Fibroblast of the aortic adventitia (primary cell): ENCODE results near the gene KNDC1. TPM values are rescaled to one million over a fixed set of nuclear protein-coding genes. Genes with fewer than 3 reads are reported as not detected.

ENCODE experiments used
- DNase-seq: peaks from one replicate; pipeline ENCODE4 v3.0.0-alpha.2; 2010; ENCODE audit warnings: low read depth
- H3K4me3 ChIP-seq: 2 replicates; pipeline ENCODE4 v1.5.1; 2011; ENCODE audit warnings: low read depth, mild to moderate bottlenecking, control low read depth, low read length, moderate library complexity
- CTCF ChIP-seq: IDR thresholded peaks from 2 replicates; pipeline ENCODE4 v1.5.1; 2011; ENCODE audit warnings: mild to moderate bottlenecking, low read length, control low read depth, inconsistent platforms; ENCODE audit not compliant: insufficient read depth
- total RNA-seq: library from RNA; depleted of rRNA; stranded (reverse); fragments of >200 nt; gene quantifications from 2 replicates; pipeline ENCODE4 v1.2.3, GENCODE V29; 2012; ENCODE audit warnings: low replicate concordance

Gene KNDC1
- total RNA-seq, 1 donor, result under 0.01 TPM

GRCh38 chr10:133235265-133235855 lies 75.3 kb downstream of the KNDC1 start:
- no peak overlapping the region for H3K4me3 ChIP-seq
- no peak for DNase-seq
- no peak for TF ChIP-seq CTCF

GRCh38 chr10:133235932-133236331 lies 75.9 kb downstream of the KNDC1 start:
- DNase-seq, result no peak
- TF ChIP-seq CTCF, result no peak
- H3K4me3 ChIP-seq, result no peak overlapping the region

GRCh38 chr10:133236401-133237240 lies 76.6 kb downstream of the KNDC1 start:
- no peak for TF ChIP-seq CTCF
- no peak overlapping the region for H3K4me3 ChIP-seq
- no peak for DNase-seq

- H3K4me3 ChIP-seq, result no peak overlapping the region
- TF ChIP-seq CTCF, result no peak
- DNase-seq, result no peak
Observed at GRCh38 chr10:133237241-133237587, 77.2 kb downstream of the KNDC1 start.

GRCh38 chr10:133237588-133238465 lies 77.8 kb downstream of the KNDC1 start, which contains the start of gene VENTX:
VENTX (plus strand) TSS chr10:133237855; CDS start chr10:133237915, 60 bp downstream.
- TF ChIP-seq CTCF, result no peak
- no peak for DNase-seq
- H3K4me3 ChIP-seq, result no peak within 1 kb of the TSS

- H3K4me3 ChIP-seq, result no peak overlapping the region
- DNase-seq, result no peak
- no peak for TF ChIP-seq CTCF
Observed at GRCh38 chr10:133238466-133238804, 78.4 kb downstream of the KNDC1 start.
